ENCODE measurements around the gene WNK1.
A peak's percentile ranks its signal among the peaks of the same experiment; 100 is the strongest.

Gene WNK1

DNA sequence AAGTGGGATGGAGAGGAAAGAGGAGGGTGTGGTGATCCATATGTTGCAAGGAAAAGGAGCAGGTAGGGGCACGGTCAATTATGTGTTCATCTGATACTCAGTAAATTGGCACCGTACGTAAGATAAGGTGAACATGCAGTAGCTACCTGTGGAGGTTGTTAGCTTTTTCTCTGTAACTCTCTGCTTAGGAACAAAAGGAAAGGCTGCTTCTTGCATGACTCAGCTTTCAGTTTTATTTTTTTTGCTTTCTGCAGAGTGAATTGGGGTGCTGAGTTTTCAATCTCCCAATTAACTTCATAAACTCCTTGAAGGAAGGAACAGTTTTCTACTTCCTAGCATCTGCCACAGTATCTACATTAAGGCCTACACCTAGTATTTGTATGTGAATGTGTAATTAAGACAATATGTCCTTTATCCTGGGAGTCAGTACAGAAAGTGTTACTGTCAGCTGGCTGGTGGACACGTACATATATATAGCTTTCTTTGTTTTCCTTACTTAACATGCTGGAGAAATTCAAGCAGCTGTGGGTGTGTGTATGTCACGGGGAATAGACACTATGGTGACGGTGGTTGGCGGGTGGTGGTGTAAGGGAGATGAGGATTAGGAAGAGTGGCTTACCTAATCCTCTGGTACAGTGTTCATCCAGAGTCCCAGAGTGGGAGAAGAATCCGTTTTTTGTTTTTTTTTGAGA, 40.1 kb upstream of the WNK1 start:
- H3K4me1 ChIP-seq (ENCODE audit: control insufficient read depth, insufficient read depth, low read length), result peaks cover 5% of the 10 kb centered on the region; the same call in 1 of the 2 replicates
- H3K9me3 ChIP-seq (ENCODE audit: control insufficient read depth, insufficient read depth, low read depth, low read length), result no peaks in the 10 kb centered on the region
- ChIA-PET POLR2A (interaction anchor here (0.6 kb wide), 1 partner anchor 17 kb away, joined by 6 read pairs; no protein-coding TSS in a partner anchor), CTCF (interaction anchor here (0.7 to 1.4 kb wide), 2 partner anchors 27 to 39 kb away, joined by 3 to 5 read pairs; no protein-coding TSS in a partner anchor)
- TF ChIP-seq, protein P1, sequence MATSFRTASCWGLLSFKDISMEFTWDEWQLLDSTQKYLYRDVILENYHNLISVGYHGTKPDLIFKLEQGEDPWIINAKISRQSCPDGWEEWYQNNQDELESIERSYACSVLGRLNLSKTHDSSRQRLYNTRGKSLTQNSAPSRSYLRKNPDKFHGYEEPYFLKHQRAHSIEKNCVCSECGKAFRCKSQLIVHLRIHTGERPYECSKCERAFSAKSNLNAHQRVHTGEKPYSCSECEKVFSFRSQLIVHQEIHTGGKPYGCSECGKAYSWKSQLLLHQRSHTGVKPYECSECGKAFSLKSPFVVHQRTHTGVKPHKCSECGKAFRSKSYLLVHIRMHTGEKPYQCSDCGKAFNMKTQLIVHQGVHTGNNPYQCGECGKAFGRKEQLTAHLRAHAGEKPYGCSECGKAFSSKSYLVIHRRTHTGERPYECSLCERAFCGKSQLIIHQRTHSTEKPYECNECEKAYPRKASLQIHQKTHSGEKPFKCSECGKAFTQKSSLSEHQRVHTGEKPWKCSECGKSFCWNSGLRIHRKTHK (tag by site-specific recombination; IDR thresholded peaks at IDR 0.05), result no peak
- no peak for TF ChIP-seq ZNF514 (tag by site-specific recombination; IDR thresholded peaks at IDR 0.05)
- TF ChIP-seq SCRT2 (tag by site-specific recombination; IDR thresholded peaks at IDR 0.05), result peak; percentile 42
- peak; percentile 66 for TF ChIP-seq SCRT1 (tag by site-specific recombination; IDR thresholded peaks at IDR 0.05; ENCODE audit: borderline replicate concordance)
- no peak for TF ChIP-seq HOXC10 (CRISPR knock-in tag; IDR thresholded peaks at IDR 0.05)
- no peak for TF ChIP-seq ZNF529 (tag by site-specific recombination; IDR thresholded peaks at IDR 0.05; ENCODE audit: insufficient replicate concordance)
- no peak for TF ChIP-seq ZFP3 (tag by site-specific recombination; IDR thresholded peaks at IDR 0.05; ENCODE audit: low read depth)
- no peak for TF ChIP-seq ZFHX2 (tag by site-specific recombination; conservative IDR thresholded peaks at IDR 0.05)
- peak; percentile 71 for TF ChIP-seq PRDM1 (tag by site-specific recombination; IDR thresholded peaks at IDR 0.05)
- TF ChIP-seq ZNF660 (tag by site-specific recombination; IDR thresholded peaks at IDR 0.05), result no peak
- H3K36me3 ChIP-seq (ENCODE audit: control insufficient read depth in 2 of 2, insufficient read depth in 1 of 2, low read length in 2 of 2), result no peaks in the 10 kb centered on the region
- H3K4me3 ChIP-seq (ENCODE audit: low read depth, low read length), result no peak overlapping the region
- no peak overlapping the region for H3K27ac ChIP-seq (ENCODE audit: extremely low read depth, low read depth, low read length)

DNA sequence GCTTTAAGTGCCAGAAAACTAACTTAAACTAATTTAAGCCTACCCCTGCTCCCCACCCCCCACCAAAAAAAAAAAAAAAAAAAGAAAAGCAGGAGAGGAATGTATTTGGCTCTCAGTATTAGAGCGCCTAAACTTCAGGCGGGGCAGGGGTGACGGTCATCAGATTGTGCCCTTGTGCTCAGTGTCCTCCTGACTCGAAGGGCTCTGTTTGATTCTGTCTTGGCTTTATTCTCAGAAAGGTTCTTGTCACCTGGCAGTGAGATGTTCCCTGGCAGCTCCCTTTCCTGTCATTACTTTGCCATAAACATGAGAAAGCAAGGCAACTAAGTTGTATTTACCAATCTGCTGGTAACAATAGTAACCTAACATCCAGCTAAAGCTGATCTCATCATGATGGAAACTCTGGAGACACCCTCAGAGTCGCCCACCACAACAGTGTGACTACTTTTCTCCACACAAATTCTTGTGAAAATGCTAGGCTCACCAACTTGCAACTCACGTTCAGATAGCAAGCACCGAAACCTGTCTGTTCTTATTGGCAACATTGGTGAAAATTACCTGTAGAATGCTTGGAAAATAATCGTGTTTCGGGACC, 39.0 kb upstream of the WNK1 start:
- TF ChIP-seq, protein P2, sequence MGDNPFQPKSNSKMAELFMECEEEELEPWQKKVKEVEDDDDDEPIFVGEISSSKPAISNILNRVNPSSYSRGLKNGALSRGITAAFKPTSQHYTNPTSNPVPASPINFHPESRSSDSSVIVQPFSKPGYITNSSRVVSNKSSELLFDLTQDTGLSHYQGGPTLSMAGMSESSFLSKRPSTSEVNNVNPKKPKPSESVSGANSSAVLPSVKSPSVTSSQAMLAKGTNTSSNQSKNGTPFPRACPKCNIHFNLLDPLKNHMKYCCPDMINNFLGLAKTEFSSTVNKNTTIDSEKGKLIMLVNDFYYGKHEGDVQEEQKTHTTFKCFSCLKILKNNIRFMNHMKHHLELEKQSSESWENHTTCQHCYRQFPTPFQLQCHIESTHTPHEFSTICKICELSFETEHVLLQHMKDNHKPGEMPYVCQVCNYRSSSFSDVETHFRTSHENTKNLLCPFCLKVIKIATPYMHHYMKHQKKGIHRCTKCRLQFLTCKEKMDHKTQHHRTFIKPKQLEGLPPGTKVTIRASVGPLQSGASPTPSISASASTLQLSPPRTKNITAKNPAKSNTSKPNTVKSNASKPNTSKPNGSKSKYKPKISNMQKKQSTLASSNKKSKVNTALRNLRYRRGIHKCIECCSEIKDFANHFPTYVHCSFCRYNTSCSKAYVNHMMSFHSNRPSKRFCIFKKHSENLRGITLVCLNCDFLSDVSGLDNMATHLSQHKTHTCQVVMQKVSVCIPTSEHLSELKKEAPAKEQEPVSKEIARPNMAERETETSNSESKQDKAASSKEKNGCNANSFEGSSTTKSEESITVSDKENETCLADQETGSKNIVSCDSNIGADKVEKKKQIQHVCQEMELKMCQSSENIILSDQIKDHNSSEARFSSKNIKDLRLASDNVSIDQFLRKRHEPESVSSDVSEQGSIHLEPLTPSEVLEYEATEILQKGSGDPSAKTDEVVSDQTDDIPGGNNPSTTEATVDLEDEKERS (tag by site-specific recombination; IDR thresholded peaks at IDR 0.05), result no peak
- TF ChIP-seq WT1 (tag by site-specific recombination; IDR thresholded peaks at IDR 0.05) (no peak), ZEB2 (tag by site-specific recombination; IDR thresholded peaks at IDR 0.05) (no peak), ZFHX2 (tag by site-specific recombination; conservative IDR thresholded peaks at IDR 0.05) (0 out of 2 replicates have a peak, but pooled peaks have one; percentile 13), SCRT2 (tag by site-specific recombination; IDR thresholded peaks at IDR 0.05) (0 out of 2 replicates have a peak, but pooled peaks have one; percentile 15)
- Histone ChIP-seq H3K4me1 (ENCODE audit: control insufficient read depth, insufficient read depth, low read length) (peaks cover 5% of the 10 kb centered on the region; the same call in 1 of the 2 replicates), H3K9me3 (ENCODE audit: control insufficient read depth, insufficient read depth, low read depth, low read length) (no peaks in the 10 kb centered on the region), H3K36me3 (ENCODE audit: control insufficient read depth in 2 of 2, insufficient read depth in 1 of 2, low read length in 2 of 2) (no peaks in the 10 kb centered on the region), H3K4me3 (ENCODE audit: low read depth, low read length) (no peak overlapping the region), H3K27ac (ENCODE audit: extremely low read depth, low read depth, low read length) (no peak overlapping the region)
- CTCF ChIA-PET, result interaction anchor here (0.7 kb wide), 1 partner anchor 379 kb away, joined by 3 read pairs; no protein-coding TSS in a partner anchor
- POLR2A ChIA-PET, result interaction anchor here (0.6 kb wide), 1 partner anchor 18 kb away, joined by 6 read pairs; no protein-coding TSS in a partner anchor

DNA sequence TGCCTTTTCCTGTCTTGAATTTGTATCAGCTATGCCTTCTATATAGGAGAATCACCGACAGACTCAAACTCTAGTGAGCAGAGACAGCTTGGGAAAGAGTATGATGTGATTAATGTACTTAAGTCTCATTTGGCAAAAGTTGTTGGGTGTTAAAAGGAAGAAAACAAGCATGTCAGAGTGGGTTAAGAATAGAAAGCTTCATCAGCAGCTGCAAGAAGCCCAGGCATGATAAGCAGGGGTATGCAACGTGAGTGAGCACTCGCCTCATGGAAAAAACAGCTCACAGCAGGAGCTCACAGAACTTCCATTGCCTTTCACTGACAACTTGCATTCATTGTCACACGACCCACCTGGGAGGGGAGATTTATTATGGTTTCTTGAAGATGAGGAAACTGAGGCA, 35.9 kb upstream of the WNK1 start:
- no peak overlapping the region for H3K4me3 ChIP-seq (ENCODE audit: low read depth, low read length)
- H3K4me1 ChIP-seq (ENCODE audit: control insufficient read depth, insufficient read depth, low read length), result peaks cover 5% of the 10 kb centered on the region; the same call in 1 of the 2 replicates
- H3K27ac ChIP-seq (ENCODE audit: extremely low read depth, low read depth, low read length), result no peak overlapping the region
- H3K9me3 ChIP-seq (ENCODE audit: control insufficient read depth, insufficient read depth, low read depth, low read length), result no peaks in the 10 kb centered on the region
- POLR2A ChIA-PET, result interaction anchor here (0.5 kb wide), 1 partner anchor 17 kb away, joined by 5 read pairs; no protein-coding TSS in a partner anchor
- peak; percentile 65 for TF ChIP-seq PRDM1 (tag by site-specific recombination; IDR thresholded peaks at IDR 0.05)
- TF ChIP-seq ZNF175 (tag by site-specific recombination; IDR thresholded peaks at IDR 0.05), result no peak
- CTCF ChIA-PET, result interaction anchor here (0.6 kb wide), 1 partner anchor 31 kb away, joined by 5 read pairs; no protein-coding TSS in a partner anchor
- no peaks in the 10 kb centered on the region for H3K36me3 ChIP-seq (ENCODE audit: control insufficient read depth in 2 of 2, insufficient read depth in 1 of 2, low read length in 2 of 2)

Measured in HEK293 (cell line).